ENCODE results near the gene MRPL51. TPM values are rescaled to one million over a fixed set of nuclear protein-coding genes. Genes with fewer than 3 reads are reported as not detected.

Gene MRPL51
- total RNA-seq, 3 donors from 2014 or later (not counting 1 experiment from before 2014, with no cell fraction given), result 32.8 to 48.3 (median 45.4) TPM

DNA sequence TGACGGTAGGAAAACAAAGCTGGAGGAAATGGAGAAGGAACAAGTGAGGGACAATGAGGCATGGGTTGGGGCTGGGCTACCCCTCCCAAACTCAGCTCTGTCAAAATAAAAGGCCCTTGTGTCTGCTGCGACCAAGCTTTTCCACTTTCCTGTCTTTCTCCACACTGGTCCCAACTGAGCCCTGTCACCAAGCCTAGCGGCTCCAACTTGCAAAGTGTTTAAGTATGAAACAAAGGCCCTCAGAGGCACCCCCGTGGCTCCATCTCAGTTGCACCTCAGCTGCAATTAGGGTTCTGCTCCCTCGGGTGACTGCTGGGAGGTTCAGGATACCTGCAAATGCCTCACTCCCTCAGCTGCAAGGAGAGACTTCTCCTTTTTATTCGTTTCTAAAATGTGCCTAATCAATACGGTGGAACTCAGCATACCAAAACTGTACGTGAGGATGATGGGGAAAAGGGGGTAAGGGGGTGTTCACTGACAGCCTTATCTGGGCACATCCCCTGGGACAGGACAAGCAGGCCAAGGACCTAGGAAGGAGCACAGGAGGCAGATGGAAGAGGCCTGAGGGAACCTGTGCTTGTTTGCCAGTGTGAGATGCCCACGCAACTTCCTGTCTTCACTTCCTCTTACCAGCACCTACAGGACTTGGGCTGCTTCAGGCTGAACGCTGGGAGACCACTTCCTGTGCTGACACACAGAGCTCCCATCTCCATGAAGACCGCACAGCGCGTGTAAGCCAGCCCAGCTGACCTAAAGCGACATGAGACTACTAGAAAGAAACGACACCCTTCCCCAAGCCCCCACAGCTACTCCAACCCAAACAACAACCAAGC is 31.4 kb downstream of the MRPL51 start:
- Histone ChIP-seq H3K4me1 (ENCODE audit: control insufficient read depth, insufficient read depth, low read length) (peaks cover 57% of the 10 kb centered on the region), H3K36me3 (ENCODE audit: control insufficient read depth, insufficient read depth, low read length) (peaks cover 70% of the 10 kb centered on the region), H3K4me3 (ENCODE audit: low read length) (no peak overlapping the region), H3K27ac (ENCODE audit: low read length) (peak overlapping the region; percentile 88), H3K27me3 (ENCODE audit: control insufficient read depth, insufficient read depth, low read length) (no peaks in the 10 kb centered on the region), H3K9me3 (ENCODE audit: control insufficient read depth, insufficient read depth, low read length) (no peaks in the 10 kb centered on the region)
- TF ChIP-seq, protein P1, sequence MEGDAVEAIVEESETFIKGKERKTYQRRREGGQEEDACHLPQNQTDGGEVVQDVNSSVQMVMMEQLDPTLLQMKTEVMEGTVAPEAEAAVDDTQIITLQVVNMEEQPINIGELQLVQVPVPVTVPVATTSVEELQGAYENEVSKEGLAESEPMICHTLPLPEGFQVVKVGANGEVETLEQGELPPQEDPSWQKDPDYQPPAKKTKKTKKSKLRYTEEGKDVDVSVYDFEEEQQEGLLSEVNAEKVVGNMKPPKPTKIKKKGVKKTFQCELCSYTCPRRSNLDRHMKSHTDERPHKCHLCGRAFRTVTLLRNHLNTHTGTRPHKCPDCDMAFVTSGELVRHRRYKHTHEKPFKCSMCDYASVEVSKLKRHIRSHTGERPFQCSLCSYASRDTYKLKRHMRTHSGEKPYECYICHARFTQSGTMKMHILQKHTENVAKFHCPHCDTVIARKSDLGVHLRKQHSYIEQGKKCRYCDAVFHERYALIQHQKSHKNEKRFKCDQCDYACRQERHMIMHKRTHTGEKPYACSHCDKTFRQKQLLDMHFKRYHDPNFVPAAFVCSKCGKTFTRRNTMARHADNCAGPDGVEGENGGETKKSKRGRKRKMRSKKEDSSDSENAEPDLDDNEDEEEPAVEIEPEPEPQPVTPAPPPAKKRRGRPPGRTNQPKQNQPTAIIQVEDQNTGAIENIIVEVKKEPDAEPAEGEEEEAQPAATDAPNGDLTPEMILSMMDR (IDR thresholded peaks at IDR 0.05), result no peak
- WGBS (ENCODE audit: insufficient coverage), result 12% methylated on average over 13 of the region's 15 CpGs
- Mint-ChIP-seq H3K4me1 (peaks cover 50 to 77% of the 10 kb centered on the region in 2 donors), H3K36me3 (peaks cover 19% of the 10 kb centered on the region), H3K27ac (peak overlapping the region; percentile 95 to 97), H3K9me3 (no peaks in the 10 kb centered on the region), H3K4me3 (peak overlapping the region; percentile 75), H3K27me3 (ENCODE audit: low read depth in 2 of 2) (no peaks in the 10 kb centered on the region)
- intact Hi-C loops (cut with micrococcal nuclease), result loop anchor here (1.0 to 5.0 kb wide), 3 partner anchors 9 to 146 kb away; partner anchors contain the start of genes CHD4 and TAPBPL
- peak; percentile 79 to 94 (median 92) for ATAC-seq
- DNase-seq, result peak; percentile 68 to 95

DNA sequence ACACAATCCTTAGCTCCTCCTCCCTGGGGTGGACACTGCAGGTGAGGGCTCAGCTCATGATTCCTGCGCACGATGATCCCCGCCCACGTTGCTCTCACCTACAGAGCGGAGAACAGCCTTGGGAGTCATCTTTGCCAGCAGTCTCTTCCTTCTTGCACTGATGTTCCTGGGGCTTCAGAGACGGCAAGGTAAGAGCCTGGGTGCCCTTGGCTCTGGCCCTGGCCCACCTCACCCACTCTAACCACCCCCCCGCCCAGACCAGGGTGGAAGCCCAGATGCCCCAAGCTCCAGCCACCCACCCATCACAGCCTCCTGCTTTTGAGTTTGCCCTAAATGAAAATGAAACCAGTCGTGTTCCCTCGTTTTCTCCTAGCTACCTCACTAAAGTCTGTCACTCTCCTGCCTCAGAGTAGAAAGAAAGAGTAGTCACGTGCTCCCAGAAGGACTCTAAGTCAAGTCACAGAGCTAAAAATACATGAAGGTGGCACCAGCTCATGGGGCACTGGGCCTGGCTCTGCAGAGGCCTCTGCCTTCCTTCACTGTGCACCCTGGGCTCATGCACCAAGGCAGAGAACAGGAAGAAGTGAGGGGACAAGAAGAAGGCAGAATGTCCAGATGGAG is 32.2 kb downstream of the MRPL51 start:
- WGBS (ENCODE audit: insufficient coverage), result 55% methylated on average over 10 of the region's 10 CpGs
- no peak overlapping the region for H3K4me3 ChIP-seq (ENCODE audit: low read length)

DNA sequence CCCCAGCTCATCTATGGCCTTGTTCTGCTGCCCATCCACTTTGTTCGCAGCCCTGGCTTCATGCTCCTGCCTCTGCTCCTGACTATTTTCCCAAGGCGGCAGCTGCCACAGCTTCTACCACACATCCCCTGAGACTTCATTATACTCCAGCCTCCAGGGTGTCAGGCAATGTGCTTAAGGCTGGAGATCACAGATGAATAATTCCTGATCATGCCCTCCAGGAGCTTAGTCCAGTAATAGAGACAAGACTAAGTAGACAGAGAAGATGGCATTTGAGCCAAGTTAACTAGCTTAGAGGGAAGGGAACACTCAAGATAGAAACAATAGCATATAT is 34.1 kb downstream of the MRPL51 start:
- ATAC-seq, result no peak
- no peak overlapping the region for H3K4me3 ChIP-seq (ENCODE audit: low read length)
- TF ChIP-seq, protein P1 (IDR thresholded peaks at IDR 0.05), result no peak
- H3K9me3 ChIP-seq (ENCODE audit: control insufficient read depth, insufficient read depth, low read length), result no peaks in the 10 kb centered on the region
- no peak for DNase-seq
- Mint-ChIP-seq H3K9me3 (no peaks in the 10 kb centered on the region), H3K36me3 (peaks cover 12% of the 10 kb centered on the region), H3K4me3 (peak overlapping the region; percentile 11), H3K4me1 (peaks cover 34 to 61% of the 10 kb centered on the region in 2 donors), H3K27ac (peak overlapping the region; percentile 70 to 95), H3K27me3 (ENCODE audit: low read depth in 2 of 2) (no peaks in the 10 kb centered on the region)
- intact Hi-C loops (cut with micrococcal nuclease), result no loop called here
- 95% methylated on average over 2 of the region's 2 CpGs for WGBS (ENCODE audit: insufficient coverage)
- peaks cover 48% of the 10 kb centered on the region for H3K4me1 ChIP-seq (ENCODE audit: control insufficient read depth, insufficient read depth, low read length)
- no peak overlapping the region for H3K27ac ChIP-seq (ENCODE audit: low read length)
- no peaks in the 10 kb centered on the region for H3K27me3 ChIP-seq (ENCODE audit: control insufficient read depth, insufficient read depth, low read length)
- H3K36me3 ChIP-seq (ENCODE audit: control insufficient read depth, insufficient read depth, low read length), result peaks cover 66% of the 10 kb centered on the region

More for the DNA sequence above, 32.2 kb downstream of the MRPL51 start:
- peaks cover 18% of the 10 kb centered on the region for H3K36me3 Mint-ChIP-seq
- Histone ChIP-seq H3K27me3 (ENCODE audit: control insufficient read depth, insufficient read depth, low read length) (no peaks in the 10 kb centered on the region), H3K9me3 (ENCODE audit: control insufficient read depth, insufficient read depth, low read length) (no peaks in the 10 kb centered on the region), H3K27ac (ENCODE audit: low read length) (peak overlapping the region; percentile 88), H3K4me1 (ENCODE audit: control insufficient read depth, insufficient read depth, low read length) (peaks cover 56% of the 10 kb centered on the region), H3K36me3 (ENCODE audit: control insufficient read depth, insufficient read depth, low read length) (peaks cover 67% of the 10 kb centered on the region)
- ATAC-seq (peak in 2 of 3 donors; percentile 10 to 14), DNase-seq (peak in 1 of 2 donors; percentile 75)
- H3K9me3 Mint-ChIP-seq, result no peaks in the 10 kb centered on the region
- peak overlapping the region; percentile 68 for H3K4me3 Mint-ChIP-seq
- peaks cover 49 to 70% of the 10 kb centered on the region in 2 donors for H3K4me1 Mint-ChIP-seq
- TF ChIP-seq, protein P1 (IDR thresholded peaks at IDR 0.05), result no peak
- peak overlapping the region; percentile 95 to 97 for H3K27ac Mint-ChIP-seq
- intact Hi-C loops (cut with micrococcal nuclease), result loop anchor here (5.0 kb wide), 1 partner anchor 146 kb away; the partner anchor contains the start of gene CHD4
- H3K27me3 Mint-ChIP-seq (ENCODE audit: low read depth in 2 of 2), result no peaks in the 10 kb centered on the region
